HepG2 (cell line): ENCODE data around the gene GLRX2. TPM values are rescaled to one million over a fixed set of nuclear protein-coding genes. Genes with fewer than 3 reads are reported as not detected.
A peak's percentile ranks its signal among the peaks of the same experiment; 100 is the strongest.

ENCODE experiments used
- CEBPB ChIP-seq: IDR thresholded peaks from 2 replicates; pipeline ENCODE4 v1.6.1; 2011; ENCODE audit warnings: low read depth, low read length, improper control_type of control experiment, borderline replicate concordance
- HNF1A ChIP-seq, 2 experiments: sonication (generic) in 1 of 2; formaldehyde crosslinking in 1 of 2; IDR thresholded peaks; 2 replicates each; pipeline versions ENCODE4 v1.4.0 to v1.6.1; 2016 to 2020; ENCODE audit warnings: borderline replicate concordance in 1 of 2, low read depth in 1 of 2, mild to moderate bottlenecking in 1 of 2, missing genetic modification reagents in 1 of 2
- HNF4A ChIP-seq: sonication (generic); formaldehyde crosslinking; IDR thresholded peaks from 2 replicates; pipeline ENCODE4 v1.4.0; 2020; ENCODE audit warnings: missing genetic modification reagents
- HOMEZ ChIP-seq: IDR thresholded peaks from 2 replicates; pipeline ENCODE4 v1.6.1; 2016; ENCODE audit warnings: low read depth
- KDM1A ChIP-seq: IDR thresholded peaks from 2 replicates; pipeline ENCODE4 v1.6.1; 2016; ENCODE audit warnings: missing compliant biosample characterization
- LCORL ChIP-seq, 2 experiments: fragments of 450-650 bp in 1 of 2; sonication (generic) in 1 of 2; formaldehyde crosslinking in 1 of 2; IDR thresholded peaks; 2 replicates each; pipeline versions ENCODE4 v1.5.0 to v1.6.1; 2017 to 2020; ENCODE audit warnings: antibody characterized with exemption in 1 of 2, missing genetic modification reagents in 1 of 2
- MTF1 ChIP-seq: sonication (generic); formaldehyde crosslinking; IDR thresholded peaks from 2 replicates; pipeline ENCODE4 v1.5.0; 2020; ENCODE audit warnings: missing genetic modification reagents
- NR2F6 ChIP-seq, 2 experiments: IDR thresholded peaks; 2 replicates each; pipeline ENCODE4 v1.6.1; 2016; ENCODE audit warnings: antibody characterized with exemption in 1 of 2, mild to moderate bottlenecking in 1 of 2
- PBX3 ChIP-seq: sonication (generic); formaldehyde crosslinking; IDR thresholded peaks from 2 replicates; pipeline ENCODE4 v1.8.1; 2023; ENCODE audit warnings: missing genetic modification reagents, inconsistent platforms, borderline replicate concordance
- RCOR2 ChIP-seq: IDR thresholded peaks from 2 replicates; pipeline ENCODE4 v1.6.1; 2016; ENCODE audit warnings: missing biosample characterization, missing genetic modification reagents
- RNF219 ChIP-seq: sonication (generic); formaldehyde crosslinking; IDR thresholded peaks from 2 replicates; pipeline ENCODE4 v1.5.0; 2020; ENCODE audit warnings: mild to moderate bottlenecking, missing genetic modification reagents
- TCF7L2 ChIP-seq: IDR thresholded peaks from 2 replicates; pipeline ENCODE4 v1.6.1; 2011; ENCODE audit warnings: mild to moderate bottlenecking, low read depth, low read length, moderate library complexity
- TMF1 ChIP-seq: sonication (generic); formaldehyde crosslinking; IDR thresholded peaks from 2 replicates; pipeline ENCODE4 v1.8.1; 2022; ENCODE audit warnings: low read depth, missing genetic modification reagents
- ZBED4 ChIP-seq: sonication (generic); formaldehyde crosslinking; IDR thresholded peaks from 2 replicates; pipeline ENCODE4 v1.4.0; 2020; ENCODE audit warnings: missing genetic modification reagents, borderline replicate concordance
- ZNF629 ChIP-seq: sonication (generic); formaldehyde crosslinking; conservative IDR thresholded peaks from 2 replicates; pipeline ENCODE4 v1.5.0; 2020; ENCODE audit warnings: missing genetic modification reagents
- ZNF773 ChIP-seq: sonication (generic); formaldehyde crosslinking; IDR thresholded peaks from 2 replicates; pipeline ENCODE4 v1.4.0; 2020; ENCODE audit warnings: missing genetic modification reagents, borderline replicate concordance
- polyA plus RNA-seq, 8 experiments: library from polyadenylated mRNA; depleted of rRNA in 3 of 8; stranded (reverse) in 7 of 8; unstranded in 1 of 8; fragments of >200 nt; fragmentation: Illumina TruSeq in 4 of 8; extraction: Trizol in 4 of 8; gene quantifications; 2 replicates each; pipeline versions ENCODE4 v1.2.1 to v1.2.3, GENCODE V29; 2011 to 2016; ENCODE audit warnings: low read depth in 4 of 8, missing spikeins in 1 of 8, mixed read lengths in 1 of 8; ENCODE audit not compliant: insufficient read depth in 1 of 8
- total RNA-seq, 5 experiments: library from RNA; depleted of rRNA; stranded (reverse); fragments of >200 nt; fragmentation: Illumina TruSeq; extraction: Trizol; gene quantifications; 2 replicates each; pipeline ENCODE4 v1.2.3, GENCODE V29; 2016; ENCODE audit warnings: low read depth in 1 of 5

GLRX2 gene
- total and polyA plus RNA-seq, 2 of the 13 experiments (the other 11 are each of a cell fraction or from before 2014, with no cell fraction given), result 11.9 to 39.0 TPM

GRCh38 chr1:193111641-193112090 is 6.5 kb upstream of the GLRX2 start (continued):
- TF ChIP-seq HNF1A (IDR thresholded peaks at IDR 0.05; ENCODE audit: low read depth) (no peak), HNF1A (CRISPR knock-in tag; IDR thresholded peaks at IDR 0.05; ENCODE audit: borderline replicate concordance) (no peak), ZNF773 (CRISPR knock-in tag) (no peak), LCORL (IDR thresholded peaks at IDR 0.05) (no peak), LCORL (CRISPR knock-in tag; IDR thresholded peaks at IDR 0.05) (0 out of 2 replicates have a peak, but pooled peaks have one; percentile 15), RNF219 (CRISPR knock-in tag) (no peak), RCOR2 (CRISPR knock-in tag) (peak; percentile 52; the same call in 1 of the 2 replicates), KDM1A (CRISPR knock-in tag) (peak; percentile 68; the same call in 1 of the 2 replicates), PBX3 (CRISPR knock-in tag) (no peak), HNF4A (CRISPR knock-in tag) (peak; percentile 48), TMF1 (CRISPR knock-in tag) (no peak), ZBED4 (CRISPR knock-in tag) (no peak), NR2F6 (IDR thresholded peaks at IDR 0.05) (no peak), NR2F6 (CRISPR knock-in tag; IDR thresholded peaks at IDR 0.05) (peak; percentile 64), ZNF629 (CRISPR knock-in tag) (peak; percentile 53; the same call in 1 of the 2 replicates), TCF7L2 (no peak), MTF1 (CRISPR knock-in tag) (no peak), CEBPB (peak; percentile 99), HOMEZ (no peak; the same call in 1 of the 2 replicates)
